ENCODE data around the gene ISM2. TPM values are rescaled to one million over a fixed set of nuclear protein-coding genes. Genes with fewer than 3 reads are reported as not detected.

Gene ISM2
- total and polyA plus RNA-seq, 2 donors (not counting 1 experiment from before 2014, with no cell fraction given), result 0.30 TPM; not detected in 1

GRCh38 chr14:77426396-77426795, 72.2 kb downstream of the ISM2 start:
- H3K4me1 Mint-ChIP-seq, result no peaks in the 10 kb centered on the region
- H3K27ac Mint-ChIP-seq, result no peak overlapping the region
- Histone ChIP-seq H3K4me1 (ENCODE audit: control insufficient read depth in 2 of 2, insufficient read depth in 2 of 2, low read length in 2 of 2) (no peaks in the 10 kb centered on the region), H3K9ac (ENCODE audit: low read length) (no peak overlapping the region), H4K20me1 (ENCODE audit: control insufficient read depth, insufficient read depth, low read length, poor library complexity, severe bottlenecking) (no peaks in the 10 kb centered on the region), H3K4me3 (ENCODE audit: control extremely low read depth in 1 of 5, extremely low read depth in 1 of 5, insufficient read depth in 1 of 5, low read depth in 2 of 5, low read length in 4 of 5) (no peak overlapping the region), H3K27ac (ENCODE audit: low read length in 2 of 2) (no peak overlapping the region), H2AFZ (ENCODE audit: insufficient read depth, low read depth, low read length, poor library complexity, severe bottlenecking) (no peak overlapping the region), H3K4me2 (replicated peaks; ENCODE audit: low read depth, low read length, poor library complexity, severe bottlenecking) (no peak overlapping the region), H3K9me3 (ENCODE audit: control extremely low read depth in 1 of 3, control insufficient read depth in 2 of 3, insufficient read depth in 1 of 3, low read length in 2 of 3) (no peaks in the 10 kb centered on the region), H3K36me3 (replicated peaks in 1 of 2; ENCODE audit: control extremely low read depth in 1 of 2, control insufficient read depth in 1 of 2, extremely low read depth in 1 of 2, insufficient read depth in 2 of 2, low read length in 1 of 2) (peaks cover 5 to 75% of the 10 kb centered on the region in 2 experiments), H3K27me3 (replicated peaks in 1 of 4; ENCODE audit: control extremely low read depth in 1 of 4, control insufficient read depth in 3 of 4, insufficient read depth in 4 of 4, low read length in 3 of 4) (no peaks in the 10 kb centered on the region), H3K79me2 (ENCODE audit: control insufficient read depth, insufficient read depth, low read length) (no peaks in the 10 kb centered on the region)
- no CpG with 5 or more reads among the region's 3 CpGs for WGBS (ENCODE audit: insufficient coverage)
- no peak for DNase-seq
- no peak for ATAC-seq (ENCODE audit: low read depth)
- H3K4me3 Mint-ChIP-seq, result no peak overlapping the region
- CTCF ChIA-PET, result no interaction called here
- TF ChIP-seq EZH2 (IDR thresholded peaks at IDR 0.05; ENCODE audit: borderline replicate concordance, insufficient read depth, low read depth, low read length, poor library complexity, severe bottlenecking) (no peak), CTCF (IDR thresholded peaks at IDR 0.05) (no peak)
- intact Hi-C loops (cut with micrococcal nuclease), result no loop called here
- POLR2A ChIA-PET, result no interaction called here
- H3K9me3 Mint-ChIP-seq (ENCODE audit: insufficient read depth), result no peaks in the 10 kb centered on the region
- H3K27me3 Mint-ChIP-seq, result no peaks in the 10 kb centered on the region

- Mint-ChIP-seq H3K27ac (no peak overlapping the region), H3K27me3 (no peaks in the 10 kb centered on the region), H3K4me3 (no peak overlapping the region), H3K9me3 (ENCODE audit: insufficient read depth) (peaks cover 2% of the 10 kb centered on the region), H3K4me1 (no peaks in the 10 kb centered on the region)
- H3K4me2 ChIP-seq (replicated peaks; ENCODE audit: low read depth, low read length, poor library complexity, severe bottlenecking), result no peak overlapping the region
- no peaks in the 10 kb centered on the region for H3K27me3 ChIP-seq (replicated peaks in 1 of 4; ENCODE audit: control extremely low read depth in 1 of 4, control insufficient read depth in 3 of 4, insufficient read depth in 4 of 4, low read length in 3 of 4)
- ATAC-seq (ENCODE audit: low read depth), result no peak
- H3K9me3 ChIP-seq (ENCODE audit: control extremely low read depth in 1 of 3, control insufficient read depth in 2 of 3, insufficient read depth in 1 of 3, low read length in 2 of 3), result peaks cover 0 to 2% (median under 1%) of the 10 kb centered on the region in 3 donors
- CTCF ChIA-PET, result interaction anchor here (0.5 kb wide), 1 partner anchor 13 kb away, joined by 4 read pairs; no protein-coding TSS in a partner anchor
- POLR2A ChIA-PET, result no interaction called here
- H3K27ac ChIP-seq (ENCODE audit: low read length in 2 of 2), result no peak overlapping the region
- WGBS (ENCODE audit: insufficient coverage), result 100% methylated on average over 2 of the region's 3 CpGs
- intact Hi-C loops (cut with micrococcal nuclease), result no loop called here
- DNase-seq, result no peak
- no peaks in the 10 kb centered on the region for H3K79me2 ChIP-seq (ENCODE audit: control insufficient read depth, insufficient read depth, low read length)
- no peak overlapping the region for H3K4me3 ChIP-seq (ENCODE audit: control extremely low read depth in 1 of 5, extremely low read depth in 1 of 5, insufficient read depth in 1 of 5, low read depth in 2 of 5, low read length in 4 of 5)
- no peaks in the 10 kb centered on the region for H4K20me1 ChIP-seq (ENCODE audit: control insufficient read depth, insufficient read depth, low read length, poor library complexity, severe bottlenecking)
- H3K4me1 ChIP-seq (ENCODE audit: control insufficient read depth in 2 of 2, insufficient read depth in 2 of 2, low read length in 2 of 2), result no peaks in the 10 kb centered on the region
- H2AFZ ChIP-seq (ENCODE audit: insufficient read depth, low read depth, low read length, poor library complexity, severe bottlenecking), result no peak overlapping the region
- H3K36me3 ChIP-seq (replicated peaks in 1 of 2; ENCODE audit: control extremely low read depth in 1 of 2, control insufficient read depth in 1 of 2, extremely low read depth in 1 of 2, insufficient read depth in 2 of 2, low read length in 1 of 2), result peaks cover 9 to 69% of the 10 kb centered on the region in 2 experiments
- no peak overlapping the region for H3K9ac ChIP-seq (ENCODE audit: low read length)
- TF ChIP-seq CTCF (IDR thresholded peaks at IDR 0.05) (no peak), EZH2 (IDR thresholded peaks at IDR 0.05; ENCODE audit: borderline replicate concordance, insufficient read depth, low read depth, low read length, poor library complexity, severe bottlenecking) (no peak)
Measured at GRCh38 chr14:77424862-77425261, 73.8 kb downstream of the ISM2 start.

Small RNA genes lying within 50 kb of the gene (small RNA-seq; reads per million reads assigned to genes)
- not detected for gene RF00404 (ENCODE audit: insufficient read length, low read depth, low replicate concordance)
- gene RN7SL587P (ENCODE audit: insufficient read length, low read depth, low replicate concordance), result not detected

Other genes starting within 250 kb of the ISM2 start
- gene NGB, start 227.6 kb downstream of the ISM2 start, total RNA-seq, result not detected in 2 replicates
- not detected in 2 replicates for gene NGB, start 227.6 kb downstream of the ISM2 start, polyA plus RNA-seq
- gene POMT2, start 177.9 kb downstream of the ISM2 start, total RNA-seq, result 36.6 and 44.1 TPM in 2 replicates
- 14.3 and 15.8 TPM in 2 replicates for gene POMT2, start 177.9 kb downstream of the ISM2 start, polyA plus RNA-seq
- gene GSTZ1, start 177.8 kb downstream of the ISM2 start, total RNA-seq, result 25.6 and 26.2 TPM in 2 replicates
- gene GSTZ1, start 177.8 kb downstream of the ISM2 start, polyA plus RNA-seq, result 10.9 and 12.7 TPM in 2 replicates
- 43.8 and 44.7 TPM in 2 replicates for gene TMED8, start 121.7 kb downstream of the ISM2 start, total RNA-seq
- gene TMED8, start 121.7 kb downstream of the ISM2 start, polyA plus RNA-seq, result 13.1 and 18.9 TPM in 2 replicates
- gene SAMD15, start 121.4 kb downstream of the ISM2 start, total RNA-seq, result 0.96 and 1.00 TPM in 2 replicates
- 0.03 and 0.07 TPM in 2 replicates for gene SAMD15, start 121.4 kb downstream of the ISM2 start, polyA plus RNA-seq
- 1.5 TPM in 2 replicates for gene NOXRED1, start 75.3 kb downstream of the ISM2 start, total RNA-seq
- gene NOXRED1, start 75.3 kb downstream of the ISM2 start, polyA plus RNA-seq, result 0.42 and 0.61 TPM in 2 replicates
- 25.3 and 25.9 TPM in 2 replicates for gene VIPAS39, start 41.2 kb downstream of the ISM2 start, total RNA-seq
- 14.1 and 17.4 TPM in 2 replicates for gene VIPAS39, start 41.2 kb downstream of the ISM2 start, polyA plus RNA-seq
- 87.5 and 112 TPM in 2 replicates for gene AHSA1, start 40.7 kb downstream of the ISM2 start, total RNA-seq
- gene AHSA1, start 40.7 kb downstream of the ISM2 start, polyA plus RNA-seq, result 82.5 and 83.2 TPM in 2 replicates
- 41.4 and 52.2 TPM in 2 replicates for gene SPTLC2, start 117.8 kb upstream of the ISM2 start, total RNA-seq
- gene SPTLC2, start 117.8 kb upstream of the ISM2 start, polyA plus RNA-seq, result 9.4 and 20.9 TPM in 2 replicates
- gene ALKBH1, start 209.2 kb upstream of the ISM2 start, total RNA-seq, result 19.0 and 21.8 TPM in 2 replicates
- gene ALKBH1, start 209.2 kb upstream of the ISM2 start, polyA plus RNA-seq, result 7.4 and 8.8 TPM in 2 replicates
- gene SLIRP, start 209.3 kb upstream of the ISM2 start, total RNA-seq, result 30.6 and 33.8 TPM in 2 replicates
- gene SLIRP, start 209.3 kb upstream of the ISM2 start, polyA plus RNA-seq, result 36.7 and 61.2 TPM in 2 replicates